Inflammatory macrophage treated with lipopolysaccharide for 1 hour (primary cell): ENCODE results near the gene PFKP.

Experiments
- DNase-seq, 2 donors: peaks; one replicate each; pipeline ENCODE4 v3.0.0-alpha.2; 2020 to 2022

PFKP gene

DNA sequence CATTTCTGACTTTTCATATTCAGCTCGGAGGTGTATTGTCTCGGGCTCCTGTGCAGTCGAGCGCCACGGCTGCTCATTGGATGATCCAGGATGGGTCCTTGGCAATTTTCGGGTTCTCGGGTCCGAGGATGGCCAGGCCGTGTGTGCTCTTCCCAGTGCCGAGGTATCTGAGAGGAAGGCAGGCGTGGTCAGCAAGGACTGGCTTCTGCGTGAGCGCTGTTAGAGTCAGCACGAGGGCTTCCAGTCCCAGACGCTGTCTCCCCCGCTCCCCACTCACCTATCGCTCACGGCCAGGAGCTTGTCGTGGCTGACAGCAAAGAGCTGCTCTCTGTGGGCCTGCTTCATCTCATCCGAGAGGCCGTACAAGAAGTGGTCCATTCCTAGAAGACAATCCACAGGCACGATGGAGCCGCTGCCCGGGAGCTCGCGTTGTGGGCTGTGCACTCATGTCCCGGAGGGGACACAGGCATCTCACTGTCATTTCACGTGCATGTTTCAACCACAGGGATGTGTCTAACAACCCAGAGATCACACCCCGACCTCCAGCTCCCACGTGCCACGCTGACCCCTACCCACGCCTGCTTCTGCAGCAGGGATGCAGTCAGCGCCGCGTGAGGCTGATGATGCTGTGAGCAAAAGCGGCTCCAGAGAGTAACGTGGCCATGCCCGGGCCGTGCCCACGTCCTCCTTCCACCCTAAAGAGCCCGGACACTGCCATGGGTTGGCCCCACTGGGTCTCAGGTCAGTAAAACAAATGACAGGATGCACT, 70.8 kb downstream of the PFKP start:
- DNase-seq: no peak

GRCh38 chr10:3139216-3139910, 72.0 kb downstream of the PFKP start:
- no peak for DNase-seq

GRCh38 chr10:3140280-3140679, 72.9 kb downstream of the PFKP start:
- DNase-seq: no peak

- DNase-seq: no peak
These were observed 74.1 kb downstream of the PFKP start for GRCh38 chr10:3141351-3142005.

- DNase-seq: no peak
These were observed 75.0 kb downstream of the PFKP start for GRCh38 chr10:3142146-3142875.

- DNase-seq: no peak
These were observed 76.0 kb downstream of the PFKP start for GRCh38 chr10:3143366-3143765.

DNA sequence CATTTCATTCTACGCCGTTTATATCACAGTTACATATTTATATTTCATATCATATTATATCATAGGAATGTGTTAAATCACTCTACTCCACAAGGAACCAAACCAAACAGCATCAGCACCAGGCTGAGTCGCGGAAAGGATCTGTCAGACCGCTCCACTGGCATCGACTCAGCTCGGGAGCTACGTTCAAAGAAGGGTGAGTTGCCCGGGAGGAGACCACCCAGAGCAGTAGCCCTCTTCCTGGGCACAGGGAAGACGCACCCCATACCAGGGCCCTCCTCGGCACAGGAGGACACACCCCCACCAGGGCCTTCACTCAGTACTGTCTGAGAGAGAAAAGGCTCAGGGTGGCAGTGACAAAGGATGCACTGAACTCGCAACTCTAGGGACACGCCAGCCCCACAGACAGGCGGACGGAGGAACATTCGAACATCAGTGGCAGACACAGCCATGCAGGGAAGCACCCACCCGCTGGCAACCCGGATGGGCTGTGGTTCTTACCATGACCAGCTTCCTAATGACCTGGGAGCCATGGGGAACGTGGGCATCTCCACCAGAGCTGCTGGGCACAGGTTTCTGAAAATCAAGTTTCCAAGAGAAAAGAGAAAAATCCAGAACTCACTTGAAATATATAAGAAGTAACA, 76.6 kb downstream of the PFKP start:
- no peak for DNase-seq

- DNase-seq: no peak
These were observed 78.0 kb downstream of the PFKP start for GRCh38 chr10:3145366-3145765.

DNA sequence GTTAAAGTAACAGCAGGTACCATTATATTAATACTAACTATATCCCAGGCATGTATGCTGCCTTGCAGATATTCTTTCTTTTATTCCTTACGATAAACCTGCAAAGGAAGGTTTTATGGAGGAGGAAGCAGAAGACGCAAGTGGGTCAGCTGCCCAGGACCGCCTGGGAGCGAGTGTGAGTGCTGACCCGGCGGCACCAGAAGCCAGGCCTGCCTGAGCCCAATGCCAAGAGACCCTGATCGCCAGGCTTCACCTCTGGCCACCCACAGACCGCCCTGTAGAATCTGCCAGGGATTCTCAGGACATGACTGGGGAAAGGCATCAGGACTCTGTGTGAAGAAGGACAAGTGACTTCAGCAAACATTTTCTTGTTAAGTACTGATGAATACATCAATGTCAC, 78.9 kb downstream of the PFKP start:
- no peak for DNase-seq

DNA sequence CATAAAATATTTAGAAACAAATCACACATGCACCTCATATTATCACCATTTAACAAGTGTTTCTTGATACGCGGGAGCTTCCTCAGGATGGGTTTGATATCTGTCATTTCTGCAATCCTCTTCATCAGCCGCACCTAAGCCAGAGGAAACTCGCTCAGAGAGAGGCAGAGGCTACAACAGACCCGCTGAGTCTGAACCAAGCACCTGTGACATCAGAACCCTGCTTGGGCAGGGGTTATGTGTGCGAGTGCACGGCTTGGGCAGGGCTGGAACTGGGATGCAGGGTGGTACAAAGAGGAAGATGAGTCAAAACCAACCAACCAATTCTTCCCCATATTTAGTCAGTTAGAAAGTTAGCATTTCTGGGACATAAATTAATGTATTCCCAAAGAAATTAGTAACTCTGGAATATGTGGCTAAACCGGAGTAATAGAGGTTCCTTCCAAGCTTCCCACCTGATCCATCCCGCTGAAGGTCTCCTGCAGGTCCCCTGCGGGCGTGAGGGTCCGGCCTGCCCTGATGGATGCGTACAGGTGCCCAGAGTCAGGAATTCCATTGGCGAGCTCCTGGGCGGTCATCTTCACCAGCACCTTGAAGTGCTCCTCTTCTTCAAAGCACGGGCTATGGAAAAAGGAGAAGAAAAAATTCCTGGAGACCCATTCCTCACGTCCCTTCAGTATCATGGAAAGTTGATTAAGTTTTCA, 79.9 kb downstream of the PFKP start:
- no peak for DNase-seq

- no peak for DNase-seq
These were observed 80.7 kb downstream of the PFKP start for GRCh38 chr10:3148041-3148440.

- DNase-seq: no peak
These were observed 81.6 kb downstream of the PFKP start for GRCh38 chr10:3148994-3149393.

- no peak for DNase-seq
These were observed 82.6 kb downstream of the PFKP start for GRCh38 chr10:3149918-3150317.

DNA sequence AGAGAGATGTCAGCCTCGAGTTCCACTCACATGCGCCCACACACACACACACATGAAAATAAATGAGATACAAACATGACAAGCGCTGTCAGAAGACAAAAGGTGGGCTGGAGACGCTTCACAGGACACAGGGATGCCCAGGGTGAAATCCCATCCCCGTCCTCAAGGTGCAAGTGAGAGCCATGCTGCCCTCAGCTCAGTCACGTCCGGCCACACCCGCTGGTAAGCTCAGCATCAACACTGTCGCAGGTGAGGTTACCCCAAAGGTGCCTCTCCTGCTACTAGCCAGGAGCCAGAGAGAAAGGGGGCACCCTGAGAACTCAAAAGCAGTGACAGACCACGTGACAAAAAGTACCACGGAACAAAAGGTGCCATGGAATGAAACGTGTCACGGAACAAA, 83.0 kb downstream of the PFKP start:
- DNase-seq: no peak

DNA sequence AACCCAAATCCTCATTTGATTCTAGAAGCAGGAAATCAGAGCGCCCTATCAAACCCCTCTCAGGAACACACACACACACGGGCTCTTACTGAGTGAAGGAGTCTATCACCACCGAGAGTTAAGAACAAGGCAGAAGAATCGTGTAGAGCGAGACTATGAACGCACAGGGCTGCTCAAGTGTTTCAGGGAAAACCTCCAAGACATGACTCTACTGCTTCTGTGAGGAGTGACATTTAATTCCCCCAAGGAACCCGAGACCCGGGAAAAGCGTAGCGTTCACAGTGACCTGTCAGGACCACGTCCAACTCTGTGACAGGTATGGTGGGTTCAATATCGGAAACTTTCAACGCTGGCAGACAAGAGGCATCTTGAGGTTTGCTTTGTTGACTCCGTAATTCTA, 83.6 kb downstream of the PFKP start:
- DNase-seq: no peak

GRCh38 chr10:3151889-3152565, 84.7 kb downstream of the PFKP start:
- no peak for DNase-seq

GRCh38 chr10:3152566-3152935, 85.2 kb downstream of the PFKP start:
- DNase-seq: no peak

GRCh38 chr10:3154666-3155065, 87.3 kb downstream of the PFKP start:
- DNase-seq: no peak

GRCh38 chr10:3159152-3159551, 91.8 kb downstream of the PFKP start:
- DNase-seq: no peak

GRCh38 chr10:3162533-3162932, 95.2 kb downstream of the PFKP start:
- DNase-seq: no peak

- no peak for DNase-seq
These were observed 96.5 kb downstream of the PFKP start for GRCh38 chr10:3163879-3164278.

- no peak for DNase-seq
These were observed 97.8 kb downstream of the PFKP start for GRCh38 chr10:3165196-3165595.
